Measurements from ENCODE around the gene TREML4. TPM values are rescaled to one million over a fixed set of nuclear protein-coding genes. Genes with fewer than 3 reads are reported as not detected.

The TREML4 gene
- total and polyA plus RNA-seq, 8 donors = not detected

DNA sequence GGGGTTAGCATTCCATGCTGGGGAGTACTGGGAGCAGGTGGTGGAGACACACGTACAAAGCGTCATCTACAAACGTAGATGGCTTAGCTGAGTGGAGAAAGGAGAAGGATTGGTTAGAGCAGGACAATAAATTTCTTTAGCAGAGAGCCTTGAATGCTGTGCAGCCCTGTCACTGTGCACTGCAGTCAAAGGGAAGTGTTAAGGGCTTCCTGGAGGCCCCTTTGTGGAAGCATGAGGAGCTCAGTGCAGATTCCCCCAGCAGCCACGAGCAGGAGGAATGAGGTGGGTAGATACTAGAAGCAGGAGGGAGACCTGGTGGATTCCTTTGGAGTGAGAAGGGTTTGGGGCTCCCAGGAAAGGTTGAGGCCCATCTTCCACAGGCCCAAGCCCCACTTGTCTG is 6.1 kb upstream of the TREML4 start:
- Histone ChIP-seq H3K27me3 (peaks cover 0 to 23% (median 0%) of the 10 kb centered on the region in 3 donors), H3K27ac (no peak overlapping the region), H3K4me1 (no peaks in the 10 kb centered on the region), H3K9me3 (peaks cover 0 to 19% (median 6%) of the 10 kb centered on the region in 4 donors), H3K36me3 (no peaks in the 10 kb centered on the region), H3K4me3 (no peak overlapping the region)
- intact Hi-C loops (cut with DNase I; ENCODE audit: low total_unique reads) = no loop called here
- no peak for DNase-seq
- TF ChIP-seq POLR2A (IDR thresholded peaks at IDR 0.05) = no peak
- TF ChIP-seq POLR2AphosphoS5 (IDR thresholded peaks at IDR 0.05) = no peak
- TF ChIP-seq EP300 (IDR thresholded peaks at IDR 0.05) = no peak
- TF ChIP-seq, protein P1, sequence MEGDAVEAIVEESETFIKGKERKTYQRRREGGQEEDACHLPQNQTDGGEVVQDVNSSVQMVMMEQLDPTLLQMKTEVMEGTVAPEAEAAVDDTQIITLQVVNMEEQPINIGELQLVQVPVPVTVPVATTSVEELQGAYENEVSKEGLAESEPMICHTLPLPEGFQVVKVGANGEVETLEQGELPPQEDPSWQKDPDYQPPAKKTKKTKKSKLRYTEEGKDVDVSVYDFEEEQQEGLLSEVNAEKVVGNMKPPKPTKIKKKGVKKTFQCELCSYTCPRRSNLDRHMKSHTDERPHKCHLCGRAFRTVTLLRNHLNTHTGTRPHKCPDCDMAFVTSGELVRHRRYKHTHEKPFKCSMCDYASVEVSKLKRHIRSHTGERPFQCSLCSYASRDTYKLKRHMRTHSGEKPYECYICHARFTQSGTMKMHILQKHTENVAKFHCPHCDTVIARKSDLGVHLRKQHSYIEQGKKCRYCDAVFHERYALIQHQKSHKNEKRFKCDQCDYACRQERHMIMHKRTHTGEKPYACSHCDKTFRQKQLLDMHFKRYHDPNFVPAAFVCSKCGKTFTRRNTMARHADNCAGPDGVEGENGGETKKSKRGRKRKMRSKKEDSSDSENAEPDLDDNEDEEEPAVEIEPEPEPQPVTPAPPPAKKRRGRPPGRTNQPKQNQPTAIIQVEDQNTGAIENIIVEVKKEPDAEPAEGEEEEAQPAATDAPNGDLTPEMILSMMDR (IDR thresholded peaks at IDR 0.05) = no peak
- 54 to 77% (median 58%) methylated on average over 4 of the region's 4 CpGs for WGBS, 5 donors

DNA sequence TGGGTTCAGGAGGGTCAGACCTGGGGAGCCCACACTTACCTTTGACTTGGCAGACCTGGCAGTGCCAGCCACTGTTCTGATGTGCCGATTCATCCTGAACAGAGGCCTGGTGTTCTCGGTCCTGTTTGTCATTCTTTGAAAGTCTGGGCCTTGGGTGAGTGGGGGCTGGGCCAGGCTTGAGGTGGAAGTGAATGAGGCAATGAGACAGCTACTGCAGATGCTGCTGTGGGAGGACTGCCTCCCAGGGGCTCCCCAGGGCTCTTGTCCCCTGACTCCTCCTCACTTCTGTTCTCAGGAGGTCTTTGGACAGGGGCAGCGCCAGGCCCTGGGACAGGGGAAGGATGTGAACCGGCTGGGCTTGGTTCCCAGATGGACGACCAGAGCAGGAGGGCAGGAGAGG is 5.6 kb upstream of the TREML4 start:
- no peaks in the 10 kb centered on the region for H3K36me3 ChIP-seq
- peaks cover 0 to 19% (median 6%) of the 10 kb centered on the region in 4 donors for H3K9me3 ChIP-seq
- intact Hi-C loops (cut with DNase I; ENCODE audit: low total_unique reads) = no loop called here
- no peaks in the 10 kb centered on the region for H3K4me1 ChIP-seq
- WGBS, 5 donors = 72 to 88% (median 76%) methylated on average over 4 to 5 of the region's 5 CpGs
- no peak overlapping the region for H3K27ac ChIP-seq
- no peak overlapping the region for H3K4me3 ChIP-seq
- no peak for TF ChIP-seq POLR2A (IDR thresholded peaks at IDR 0.05)
- TF ChIP-seq POLR2AphosphoS5 (IDR thresholded peaks at IDR 0.05) = no peak
- TF ChIP-seq EP300 (IDR thresholded peaks at IDR 0.05) = no peak
- TF ChIP-seq, protein P1 (IDR thresholded peaks at IDR 0.05) = no peak
- peaks cover 0 to 25% (median 0%) of the 10 kb centered on the region in 3 donors for H3K27me3 ChIP-seq
- no peak for DNase-seq

DNA sequence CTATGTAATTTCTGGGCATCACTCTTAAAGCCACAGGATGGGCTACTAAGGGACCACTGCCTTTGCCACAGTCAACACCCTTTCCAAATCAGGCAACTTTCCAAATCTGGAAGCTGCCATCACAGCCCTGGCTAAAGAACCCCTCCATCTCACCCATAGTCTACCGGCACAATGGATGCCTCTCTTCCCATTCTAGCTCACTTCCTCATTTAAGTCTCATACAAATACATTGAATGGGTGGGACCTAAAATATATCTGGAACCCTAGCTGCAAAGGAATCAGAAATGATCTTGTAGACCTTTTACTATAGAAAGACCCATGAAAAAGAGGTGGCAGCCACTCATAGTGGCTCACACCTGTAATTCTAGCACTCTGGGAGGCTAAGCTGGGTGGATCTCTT is 3.3 kb upstream of the TREML4 start:
- 78 to 97% (median 87%) methylated on average over 1 of the region's 1 CpG for WGBS, 5 donors
- intact Hi-C loops (cut with DNase I; ENCODE audit: low total_unique reads) = no loop called here

DNA sequence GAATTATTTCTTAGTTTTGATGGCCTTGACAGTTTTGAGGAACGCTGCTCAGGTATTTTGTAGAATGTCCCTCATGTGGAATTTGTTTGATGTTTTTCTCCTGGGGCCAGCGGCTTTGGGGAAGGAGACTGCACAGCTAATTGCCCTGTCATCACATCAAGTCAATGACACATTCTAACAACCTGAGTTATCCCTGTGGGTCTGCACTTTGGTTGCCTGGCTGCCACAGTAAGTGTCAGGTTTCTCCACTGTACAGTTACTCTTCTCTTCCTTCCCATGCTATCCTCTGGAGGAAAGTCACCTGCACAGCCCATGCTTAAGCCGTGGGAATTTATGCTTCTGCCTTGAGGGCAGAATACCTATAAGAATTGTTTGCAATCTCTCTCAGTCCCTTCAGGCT is 1.4 kb upstream of the TREML4 start:
- Histone ChIP-seq H3K4me3 (no peak overlapping the region), H3K9me3 (no peaks in the 10 kb centered on the region), H3K27ac (no peak overlapping the region), H3K4me1 (no peaks in the 10 kb centered on the region), H3K36me3 (no peaks in the 10 kb centered on the region), H3K27me3 (peaks cover 0 to 37% (median 4%) of the 10 kb centered on the region in 3 donors)
- no peak for DNase-seq
- TF ChIP-seq POLR2AphosphoS5 (IDR thresholded peaks at IDR 0.05) = no peak
- WGBS, 5 donors = 47 to 74% (median 59%) methylated on average over 3 of the region's 3 CpGs
- intact Hi-C loops (cut with DNase I; ENCODE audit: low total_unique reads) = no loop called here

More for the DNA sequence above, 3.3 kb upstream of the TREML4 start:
- TF ChIP-seq POLR2A (IDR thresholded peaks at IDR 0.05) = no peak
- Histone ChIP-seq H3K9me3 (peaks cover 0 to 17% (median 4%) of the 10 kb centered on the region in 4 donors), H3K4me3 (no peak overlapping the region), H3K36me3 (no peaks in the 10 kb centered on the region), H3K27me3 (peaks cover 0 to 37% (median 4%) of the 10 kb centered on the region in 3 donors), H3K4me1 (no peaks in the 10 kb centered on the region), H3K27ac (no peak overlapping the region)
- DNase-seq = no peak

DNA sequence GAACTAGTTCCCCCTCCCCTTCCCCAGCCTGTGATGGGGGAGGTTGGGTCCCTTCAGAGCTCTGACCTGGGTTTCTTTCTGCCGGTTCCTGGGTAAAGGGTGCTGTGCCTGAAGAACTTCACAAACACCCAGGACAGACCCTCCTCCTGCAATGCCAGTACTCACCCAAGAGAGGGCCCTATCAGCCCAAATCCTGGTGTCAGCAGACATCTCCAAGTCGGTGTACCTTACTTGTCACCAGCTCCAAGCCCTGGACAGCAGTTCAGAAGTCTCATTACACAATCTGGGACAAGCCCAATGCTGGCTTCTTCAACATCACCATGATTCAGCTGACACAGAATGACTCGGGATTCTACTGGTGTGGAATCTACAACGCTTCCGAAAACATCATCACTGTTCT is 467 bp downstream of the TREML4 start:
- 45 to 61% (median 51%) methylated on average over 4 to 5 of the region's 5 CpGs for WGBS, 5 donors
- no peak overlapping the region for H3K27ac ChIP-seq
- TF ChIP-seq, protein P1 (IDR thresholded peaks at IDR 0.05) = no peak
- TF ChIP-seq EP300 (IDR thresholded peaks at IDR 0.05) (no peak), POLR2AphosphoS5 (IDR thresholded peaks at IDR 0.05) (no peak), POLR2A (IDR thresholded peaks at IDR 0.05) (no peak)
- H3K4me3 ChIP-seq = no peak overlapping the region
- intact Hi-C loops (cut with DNase I; ENCODE audit: low total_unique reads) = no loop called here
- H3K36me3 ChIP-seq = no peaks in the 10 kb centered on the region
- H3K27me3 ChIP-seq = peaks cover 0 to 34% (median 4%) of the 10 kb centered on the region in 3 donors
- H3K4me1 ChIP-seq = no peaks in the 10 kb centered on the region
- H3K9me3 ChIP-seq = no peaks in the 10 kb centered on the region
- no peak for DNase-seq
